Hindlimb muscle (tissue), 1 donor: ENCODE measurements around the gene ANGPTL2. TPM values are rescaled to one million over a fixed set of nuclear protein-coding genes. Genes with fewer than 3 reads are reported as not detected.

Experiments
- DNase-seq: peaks from one replicate; pipeline ENCODE4 v3.0.0-alpha.2; 2013
- polyA plus RNA-seq: library from polyadenylated mRNA; unstranded; fragments of 120-200 nt; gene quantifications from one replicate; pipeline ENCODE4 v1.2.1, GENCODE V29; 2013; ENCODE audit not compliant: insufficient read length

Gene ANGPTL2
- polyA plus RNA-seq, 1 donor: 49.4 TPM

- DNase-seq: no peak
These were observed 5.5 kb downstream of the ANGPTL2 start for GRCh38 chr9:127116957-127117356.

GRCh38 chr9:127116088-127116726, 6.2 kb downstream of the ANGPTL2 start:
- DNase-seq: peak; percentile 51

- no peak for DNase-seq
These were observed 7.8 kb downstream of the ANGPTL2 start for GRCh38 chr9:127114606-127115005.

- peak; percentile 64 for DNase-seq
These were observed 9.1 kb downstream of the ANGPTL2 start for GRCh38 chr9:127113191-127113972.

GRCh38 chr9:127112735-127113161, 9.7 kb downstream of the ANGPTL2 start:
- no peak for DNase-seq

- DNase-seq: peak; percentile 74
These were observed 10.4 kb downstream of the ANGPTL2 start for GRCh38 chr9:127112056-127112455.

- no peak for DNase-seq
These were observed 13.2 kb downstream of the ANGPTL2 start for GRCh38 chr9:127109212-127109711.

GRCh38 chr9:127107929-127108876, 14.2 kb downstream of the ANGPTL2 start:
- DNase-seq: no peak

- no peak for DNase-seq
These were observed 15.1 kb downstream of the ANGPTL2 start for GRCh38 chr9:127107171-127107928.

- no peak for DNase-seq
These were observed 16.0 kb downstream of the ANGPTL2 start for GRCh38 chr9:127106466-127106855.

GRCh38 chr9:127105805-127106465, 16.5 kb downstream of the ANGPTL2 start:
- DNase-seq: no peak

GRCh38 chr9:127104581-127105311, 17.7 kb downstream of the ANGPTL2 start:
- DNase-seq: no peak

- DNase-seq: no peak
These were observed 19.6 kb downstream of the ANGPTL2 start for GRCh38 chr9:127102788-127103187.

- no peak for DNase-seq
These were observed 20.3 kb downstream of the ANGPTL2 start for GRCh38 chr9:127102176-127102575.

GRCh38 chr9:127099664-127100063, 22.8 kb downstream of the ANGPTL2 start:
- DNase-seq: no peak

- DNase-seq: no peak
These were observed 23.4 kb downstream of the ANGPTL2 start for GRCh38 chr9:127098916-127099553.

- DNase-seq: no peak
These were observed 24.8 kb downstream of the ANGPTL2 start for GRCh38 chr9:127097683-127098082.

- peak; percentile 74 for DNase-seq
These were observed 26.2 kb downstream of the ANGPTL2 start for GRCh38 chr9:127096208-127096607.

GRCh38 chr9:127095411-127095810, 27.0 kb downstream of the ANGPTL2 start:
- no peak for DNase-seq
